Loucy (cell line): ENCODE measurements around the gene INSR.

Source experiments
- H2AFZ ChIP-seq: fragments of 200-600 bp; sonication (generic); 2 replicates; pipeline ENCODE4 v1.6.0; 2016; ENCODE audit warnings: antibody characterized with exemption, mild to moderate bottlenecking, low read length, moderate library complexity
- H3F3A ChIP-seq: fragments of 200-600 bp; 2 replicates; pipeline ENCODE4 v1.6.0; 2016; ENCODE audit warnings: antibody characterized with exemption, low read depth, mild to moderate bottlenecking
- H3K27me3 ChIP-seq: fragments of 200-600 bp; sonication (generic); 2 replicates; pipeline ENCODE4 v1.6.1; 2014; ENCODE audit warnings: low read length, mild to moderate bottlenecking; ENCODE audit not compliant: insufficient read depth, poor library complexity, severe bottlenecking
- H3K36me3 ChIP-seq: fragments of 200-600 bp; sonication (generic); 2 replicates; pipeline ENCODE4 v1.6.1; 2016; ENCODE audit warnings: low read length; ENCODE audit not compliant: insufficient read depth
- H3K4me1 ChIP-seq: fragments of 200-600 bp; sonication (generic); 2 replicates; pipeline ENCODE4 v1.5.1; 2014; ENCODE audit warnings: low read length, mild to moderate bottlenecking; ENCODE audit not compliant: insufficient read depth, poor library complexity, severe bottlenecking
- H3K4me2 ChIP-seq: fragments of 200-600 bp; sonication (generic); 2 replicates; pipeline ENCODE4 v1.6.0; 2014; ENCODE audit warnings: antibody characterized with exemption, low read length, low read depth, mild to moderate bottlenecking; ENCODE audit not compliant: poor library complexity, severe bottlenecking
- H3K4me3 ChIP-seq: fragments of 200-600 bp; sonication (generic); 2 replicates; pipeline ENCODE4 v1.5.1; 2014; ENCODE audit warnings: low read length, mild to moderate bottlenecking, mixed read lengths; ENCODE audit not compliant: poor library complexity, severe bottlenecking
- H3K79me2 ChIP-seq: fragments of 200-600 bp; sonication (generic); 2 replicates; pipeline ENCODE4 v1.6.1; 2014; ENCODE audit warnings: low read length; ENCODE audit not compliant: insufficient read depth
- H3K9ac ChIP-seq: fragments of 200-600 bp; sonication (generic); 2 replicates; pipeline ENCODE4 v1.6.0; 2014; ENCODE audit warnings: mild to moderate bottlenecking, low read depth, low read length, moderate library complexity; ENCODE audit not compliant: poor library complexity, severe bottlenecking
- H3K9me2 ChIP-seq: fragments of 200-600 bp; sonication (generic); replicated peaks from 2 replicates; pipeline ENCODE4 v1.6.1; 2016; ENCODE audit warnings: low read depth, low read length, mixed read lengths
- H3K9me3 ChIP-seq: fragments of 200-600 bp; sonication (generic); 2 replicates; pipeline ENCODE4 v1.6.1; 2014; ENCODE audit warnings: mild to moderate bottlenecking, antibody characterized with exemption, low read length, low read depth; ENCODE audit not compliant: insufficient read depth
- H4K20me1 ChIP-seq: fragments of 200-600 bp; sonication (generic); 2 replicates; pipeline ENCODE4 v1.6.0; 2014; ENCODE audit warnings: antibody characterized with exemption, low read length, mild to moderate bottlenecking; ENCODE audit not compliant: insufficient read depth, poor library complexity, severe bottlenecking
- CTCF ChIP-seq: fragments of 200-600 bp; sonication (generic); conservative IDR thresholded peaks from 2 replicates; pipeline ENCODE4 v1.5.1; 2014; ENCODE audit warnings: mild to moderate bottlenecking, antibody characterized with exemption, low read length
- EZH2phosphoT487 ChIP-seq: fragments of 200-600 bp; IDR thresholded peaks from 2 replicates; pipeline ENCODE4 v1.6.1; 2018; ENCODE audit warnings: antibody characterized with exemption, mild to moderate bottlenecking, moderate library complexity, borderline replicate concordance

INSR gene

GRCh38 chr19:7326105-7326877 lies 32.1 kb upstream of the INSR start:
- H3K4me1 ChIP-seq, result no peaks in the 10 kb centered on the region
- no peak overlapping the region for H2AFZ ChIP-seq
- no peaks in the 10 kb centered on the region for H4K20me1 ChIP-seq
- H3K4me3 ChIP-seq, result no peak overlapping the region
- no peak overlapping the region for H3K4me2 ChIP-seq
- H3K9me2 ChIP-seq, result no peaks in the 10 kb centered on the region
- H3K79me2 ChIP-seq, result no peaks in the 10 kb centered on the region
- H3K36me3 ChIP-seq, result no peaks in the 10 kb centered on the region
- H3K27me3 ChIP-seq, result no peaks in the 10 kb centered on the region
- no peak overlapping the region for H3K9ac ChIP-seq
- TF ChIP-seq EZH2phosphoT487, result no peak
- TF ChIP-seq CTCF, result peak; percentile 68
- H3F3A ChIP-seq, result no peaks in the 10 kb centered on the region
- no peaks in the 10 kb centered on the region for H3K9me3 ChIP-seq

GRCh38 chr19:7318176-7318575 lies 24.0 kb upstream of the INSR start:
- Histone ChIP-seq H3K36me3 (no peaks in the 10 kb centered on the region), H3K9me3 (no peaks in the 10 kb centered on the region; the same call in 1 of the 2 replicates), H3K4me1 (no peaks in the 10 kb centered on the region), H3K9me2 (no peaks in the 10 kb centered on the region), H3K4me3 (no peak overlapping the region), H3K27me3 (no peaks in the 10 kb centered on the region), H3K79me2 (no peaks in the 10 kb centered on the region), H4K20me1 (no peaks in the 10 kb centered on the region), H3F3A (no peaks in the 10 kb centered on the region), H3K9ac (no peak overlapping the region), H2AFZ (no peak overlapping the region), H3K4me2 (no peak overlapping the region)
- no peak for TF ChIP-seq EZH2phosphoT487
- TF ChIP-seq CTCF, result no peak

- Histone ChIP-seq H3K9ac (no peak overlapping the region), H3K36me3 (no peaks in the 10 kb centered on the region), H3F3A (no peaks in the 10 kb centered on the region), H3K4me1 (no peaks in the 10 kb centered on the region), H4K20me1 (no peaks in the 10 kb centered on the region), H2AFZ (no peak overlapping the region), H3K27me3 (no peaks in the 10 kb centered on the region), H3K4me2 (no peak overlapping the region), H3K79me2 (no peaks in the 10 kb centered on the region), H3K9me3 (no peaks in the 10 kb centered on the region), H3K9me2 (no peaks in the 10 kb centered on the region), H3K4me3 (no peak overlapping the region)
- TF ChIP-seq CTCF (no peak), EZH2phosphoT487 (no peak)
Measured at GRCh38 chr19:7312816-7313215, 18.6 kb upstream of the INSR start.
